Measurements from ENCODE around the gene GABRR2.

Gene GABRR2

DNA sequence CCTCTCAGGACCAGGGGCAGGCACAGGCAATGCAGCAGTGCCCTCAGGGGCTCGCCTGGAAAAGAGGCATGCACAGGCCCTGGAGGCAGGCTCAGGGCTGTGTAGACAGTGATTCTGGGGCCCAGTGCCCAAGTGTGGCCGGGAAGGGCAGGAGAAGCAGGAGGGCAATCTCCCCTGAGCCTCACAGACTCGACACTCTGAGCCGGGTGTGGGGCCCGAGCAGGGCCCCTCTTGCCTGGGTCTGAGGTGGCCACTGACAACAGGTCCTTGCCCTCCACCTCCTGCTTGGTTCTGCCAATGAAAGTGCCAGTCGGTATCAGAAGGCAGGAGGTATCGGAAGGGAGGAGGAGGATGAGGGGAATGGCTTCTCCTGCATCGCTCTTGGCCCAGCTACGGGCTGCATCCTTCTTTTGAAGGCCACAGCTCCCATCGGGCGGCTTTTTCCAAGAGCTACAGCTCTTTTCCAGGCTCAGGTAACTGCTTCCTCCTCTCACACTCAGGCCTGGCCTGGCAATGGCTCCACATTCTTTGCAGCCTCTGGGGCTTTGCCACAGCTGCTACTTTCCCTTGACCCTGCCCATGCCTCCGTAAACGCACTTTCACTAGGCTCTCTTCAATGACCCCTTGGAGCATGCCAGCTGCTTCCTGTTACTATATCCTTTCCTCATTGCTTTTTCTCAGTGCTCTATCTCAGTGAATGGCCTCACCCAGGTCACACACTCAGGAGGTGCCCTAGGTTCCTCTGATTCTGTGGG, 24.5 kb downstream of the GABRR2 start:
- no peak for DNase-seq

DNA sequence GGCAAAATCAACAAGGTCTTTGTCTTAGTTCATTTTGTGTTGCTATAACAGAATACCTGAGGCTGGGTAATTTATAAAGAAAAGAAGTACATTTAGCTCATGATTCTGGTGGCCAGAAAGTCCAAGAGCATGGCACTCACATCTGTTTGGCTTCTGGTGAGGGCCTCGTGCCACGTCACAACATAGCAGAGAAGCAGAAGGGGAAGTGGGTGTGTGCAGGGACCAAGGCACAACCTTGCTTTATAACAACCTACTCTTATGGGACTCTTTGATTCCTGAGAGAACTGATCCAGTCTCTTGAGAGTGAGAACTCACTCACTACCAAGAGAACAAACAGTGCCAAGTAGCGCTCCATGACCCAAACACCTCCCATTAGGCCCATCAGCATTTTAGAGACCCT, 25.4 kb downstream of the GABRR2 start:
- DNase-seq = no peak

DNA sequence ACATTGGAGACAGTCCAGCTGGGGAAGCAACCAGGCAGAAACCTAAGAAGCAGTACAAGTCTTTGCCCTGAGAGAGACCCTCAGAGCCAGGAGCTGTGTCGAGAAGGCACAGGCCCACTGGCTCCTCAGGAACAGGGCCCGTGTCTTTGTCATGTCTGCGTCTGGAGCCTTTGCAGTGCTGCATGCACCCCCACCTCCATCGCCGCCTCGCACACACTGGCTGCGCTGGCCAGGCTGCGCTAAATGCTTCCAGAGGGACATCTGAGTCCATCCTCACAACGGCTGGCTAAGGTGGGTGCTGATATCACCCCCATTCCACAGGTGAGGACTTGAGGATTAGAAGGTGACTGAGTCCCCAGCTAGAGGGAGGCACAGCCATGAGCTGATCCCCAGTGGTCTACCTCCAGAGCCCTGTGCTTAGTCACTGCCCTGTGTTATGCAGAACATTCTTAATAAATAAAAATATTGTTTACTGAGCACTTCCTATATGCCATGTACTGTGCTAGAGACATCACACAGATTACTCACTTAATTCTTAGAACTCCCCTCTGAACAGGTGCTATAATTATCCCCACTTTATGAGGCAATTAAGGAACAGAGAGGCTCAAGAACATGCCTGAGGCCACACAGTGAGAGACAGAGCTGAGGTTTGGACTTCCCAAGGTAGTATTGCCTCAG, 27.6 kb downstream of the GABRR2 start:
- no peak for DNase-seq

DNA sequence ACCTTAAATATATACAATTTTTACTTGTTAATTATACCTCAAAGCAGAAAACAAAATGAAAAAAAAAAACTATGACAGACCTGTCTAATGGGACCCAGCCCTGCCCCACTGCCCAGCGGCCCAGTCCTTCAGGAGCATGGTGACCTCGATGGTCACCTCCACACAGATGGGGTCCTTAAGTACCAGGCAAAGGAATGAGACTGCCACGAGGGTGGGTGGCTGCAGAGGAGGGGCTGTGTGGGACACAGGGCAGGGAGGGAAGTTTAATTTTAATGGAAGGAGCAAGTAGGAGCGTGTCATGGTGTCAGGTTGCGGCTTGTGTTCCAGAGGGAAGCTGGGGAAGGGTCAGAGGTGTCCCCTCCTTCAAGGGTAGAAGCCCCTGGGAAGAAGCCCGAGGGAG, 28.6 kb downstream of the GABRR2 start:
- DNase-seq = no peak

DNA sequence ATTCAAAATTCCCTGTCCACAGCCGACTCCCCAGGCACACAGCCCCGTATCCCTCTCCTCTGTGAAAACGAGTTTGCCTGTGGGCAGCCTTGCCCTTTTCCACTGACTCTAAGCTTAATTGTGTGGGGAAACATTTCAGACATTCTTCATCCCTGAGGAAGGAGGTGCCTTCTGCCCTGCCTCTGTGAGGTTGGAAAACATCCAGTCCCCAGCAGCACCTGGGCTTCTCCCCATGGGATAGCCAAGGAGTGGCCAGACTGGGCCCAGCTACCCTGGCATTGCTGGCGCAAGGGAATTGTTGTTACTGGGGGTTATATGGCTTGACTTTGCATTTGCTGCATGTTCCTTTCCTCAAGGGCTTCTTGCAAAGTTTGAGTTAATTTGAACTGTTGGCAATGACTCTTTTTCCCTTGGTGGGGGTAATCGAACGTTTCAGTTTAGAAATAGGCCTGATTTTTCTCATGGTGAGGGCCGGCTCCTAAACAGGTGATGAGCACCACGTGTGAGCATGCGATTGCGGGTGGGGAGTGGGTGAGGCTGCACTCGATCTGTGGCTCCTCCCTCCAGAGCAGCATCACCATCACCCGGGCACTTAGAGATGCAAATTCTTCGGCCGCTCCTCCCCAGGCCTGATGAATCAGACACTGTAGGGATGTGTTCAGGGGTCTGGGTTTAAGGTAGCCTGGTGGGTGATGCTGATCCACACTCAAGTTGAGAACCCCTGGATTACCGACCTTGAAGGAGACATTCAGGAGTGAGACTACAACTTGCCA, 29.9 kb downstream of the GABRR2 start:
- DNase-seq = no peak

DNA sequence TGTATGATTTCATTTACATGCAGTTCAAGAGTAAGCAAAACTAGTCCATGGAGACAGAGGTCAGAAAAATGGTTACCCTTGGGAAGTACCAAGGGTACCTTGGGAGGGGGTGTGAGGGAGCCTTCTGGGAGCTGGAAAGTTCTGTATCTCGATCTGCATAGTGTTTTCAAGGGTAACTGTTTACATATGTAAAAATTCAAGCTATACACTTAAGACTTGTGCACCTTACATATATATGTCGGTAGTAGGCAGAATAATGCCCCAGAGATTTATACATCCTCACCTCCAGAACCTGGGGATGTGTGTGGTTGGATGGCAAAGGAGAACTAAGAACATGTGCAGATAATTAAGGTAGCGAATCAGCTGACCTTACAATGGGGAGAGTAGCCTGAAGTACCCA, 31.0 kb downstream of the GABRR2 start:
- no peak for DNase-seq

DNA sequence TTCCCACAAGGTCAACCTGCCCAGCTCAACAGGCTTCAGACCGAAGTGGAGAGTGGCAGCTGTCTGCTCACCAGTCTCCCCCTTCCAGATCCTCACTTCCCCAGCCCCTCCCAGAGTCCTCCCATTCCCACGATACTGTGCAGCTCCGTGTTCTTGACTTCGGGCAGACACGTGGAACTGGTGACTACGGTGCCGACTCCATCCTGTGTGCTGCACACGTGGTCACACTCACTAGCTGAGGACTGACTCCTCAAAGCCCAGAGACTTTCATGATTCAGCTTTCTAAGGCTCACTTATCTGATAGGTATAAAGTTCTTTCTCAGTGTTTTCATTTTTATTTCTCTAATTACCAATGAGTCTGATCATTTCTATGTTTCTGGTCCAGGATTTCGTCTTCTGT, 32.4 kb downstream of the GABRR2 start:
- DNase-seq = no peak

DNA sequence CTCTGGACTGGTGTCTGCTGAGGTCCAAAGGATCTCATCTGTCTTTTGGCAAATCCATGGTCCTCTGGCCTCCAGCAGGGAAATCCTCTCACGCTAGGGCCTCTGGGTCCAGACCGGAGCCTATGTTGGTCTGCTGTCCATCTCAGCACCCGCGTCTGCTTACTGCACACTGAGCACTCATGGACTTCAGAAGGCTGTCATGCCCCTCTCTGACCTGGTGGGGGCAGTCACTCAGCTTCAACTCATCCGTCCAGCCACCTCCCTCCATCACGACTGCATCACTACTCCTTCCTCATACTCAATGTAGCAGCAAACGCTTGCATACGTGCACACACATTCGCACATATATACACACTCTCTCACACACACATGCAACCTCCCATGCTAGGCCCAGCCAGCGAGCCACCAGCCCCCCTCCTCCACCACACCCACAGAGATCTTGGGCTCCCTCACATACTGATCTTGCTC, 33.3 kb downstream of the GABRR2 start:
- DNase-seq = peak in 1 of 2 experiments; percentile 20

DNA sequence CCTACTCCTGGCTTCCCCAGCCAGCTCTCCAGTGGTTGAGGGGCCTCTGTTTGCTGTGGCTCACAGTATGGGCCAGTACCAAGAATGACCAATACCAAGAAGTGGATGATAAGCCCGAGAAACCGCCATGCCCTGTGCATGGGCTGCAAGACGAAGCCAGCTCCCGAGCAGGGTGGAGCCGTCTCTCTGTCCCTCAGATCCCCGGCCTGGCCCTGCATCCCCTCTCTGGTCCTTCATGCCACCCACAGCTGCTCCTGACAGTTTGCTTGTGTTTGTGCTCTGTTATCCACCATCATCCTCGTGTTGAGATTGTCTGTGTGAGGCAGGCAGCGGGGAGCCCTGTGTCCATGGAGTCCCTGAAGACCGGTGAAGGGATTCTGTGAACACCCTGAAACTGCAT, 36.1 kb downstream of the GABRR2 start:
- no peak for DNase-seq

DNA sequence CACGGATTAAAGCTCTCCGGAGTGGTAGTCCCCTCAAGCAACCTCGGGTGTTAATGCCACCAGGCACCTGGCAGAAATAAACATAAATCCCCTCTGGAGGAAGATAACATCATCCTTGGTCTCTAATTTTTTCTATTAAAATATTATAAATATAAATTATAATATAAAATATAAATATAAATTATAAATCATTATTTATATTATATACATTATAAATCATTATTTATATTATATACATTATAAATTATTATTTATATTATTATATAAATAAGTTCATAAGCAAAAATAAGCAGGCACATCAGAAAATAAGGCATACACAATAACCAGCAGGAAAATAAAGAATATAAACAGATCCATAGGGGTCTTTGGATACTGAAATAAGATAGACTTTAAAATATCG, 39.2 kb downstream of the GABRR2 start:
- no peak for DNase-seq

DNA sequence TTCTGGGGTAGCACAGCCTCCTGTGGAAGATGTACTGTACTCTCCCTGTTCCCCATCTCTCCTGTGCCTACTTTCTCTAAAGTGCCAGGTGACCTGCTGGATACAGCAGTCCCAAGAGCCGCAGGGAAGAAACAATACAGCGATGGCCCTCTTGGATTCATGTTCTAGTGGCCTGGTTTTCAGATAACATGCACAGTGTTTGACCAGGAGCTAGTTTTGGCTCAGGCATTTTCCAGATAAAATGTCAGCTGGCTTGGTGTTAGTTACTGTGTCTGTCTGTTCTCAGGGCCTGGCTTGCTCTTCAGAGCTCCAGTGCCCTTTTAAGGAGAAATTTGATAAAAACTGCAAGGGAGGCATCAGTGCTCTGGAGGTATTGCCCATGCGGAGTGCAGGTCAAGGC, 41.3 kb downstream of the GABRR2 start:
- DNase-seq = no peak

DNA sequence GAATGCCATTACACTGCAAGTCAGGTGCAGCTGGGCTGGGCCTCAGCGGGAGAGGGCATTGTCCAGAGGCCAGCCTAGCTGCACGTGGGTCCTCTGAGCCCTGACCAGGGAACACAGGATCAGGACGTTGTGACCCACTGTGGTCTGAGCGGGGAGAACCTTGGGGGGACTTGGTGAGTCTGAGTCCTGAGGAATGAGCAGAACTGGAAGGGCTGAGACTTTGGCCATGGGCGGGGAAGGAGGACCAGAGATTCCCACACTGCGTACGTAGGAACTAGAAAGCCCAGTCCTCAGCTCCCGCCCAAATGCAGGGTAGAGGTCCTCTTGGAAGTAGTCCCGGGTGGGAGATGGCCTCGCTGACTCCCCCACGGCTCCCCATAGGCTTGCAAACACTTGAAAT, 42.5 kb downstream of the GABRR2 start:
- no peak for DNase-seq

DNA sequence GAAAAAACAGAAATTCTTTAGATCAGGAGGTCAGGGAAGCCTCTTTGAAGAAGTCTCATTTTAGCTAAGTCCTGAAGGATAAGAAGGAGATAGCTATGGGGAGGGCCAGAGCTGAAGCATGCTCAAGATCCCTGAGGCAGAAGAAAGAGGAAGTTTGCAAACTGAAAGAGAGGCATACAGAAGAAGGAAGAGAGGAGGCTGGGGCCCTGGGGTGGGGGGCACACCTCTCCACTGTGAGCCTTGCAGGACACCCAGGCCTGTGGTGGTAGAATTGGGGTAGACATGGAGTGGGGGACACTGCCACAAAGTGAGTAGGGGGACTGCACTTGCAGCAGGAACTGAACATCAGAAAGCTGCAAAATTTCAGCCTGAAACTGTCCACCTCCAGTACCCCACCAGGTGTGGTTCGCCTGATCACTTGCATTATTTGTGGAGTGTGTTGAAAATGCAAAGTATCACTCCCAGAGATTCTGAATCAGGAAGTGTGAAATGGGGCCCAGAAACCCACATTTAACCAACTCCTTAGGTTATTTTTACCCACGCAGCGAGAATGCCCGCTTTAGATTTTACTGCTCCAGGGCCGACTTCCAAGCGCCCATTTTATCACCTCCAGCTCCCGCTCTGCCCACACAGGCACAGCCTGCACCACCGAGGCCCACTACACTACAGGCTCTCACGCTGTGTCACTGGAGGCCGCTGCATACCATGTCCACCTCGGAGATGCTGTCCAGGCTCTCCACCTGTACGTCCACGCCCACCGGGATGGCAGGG, 44.0 kb downstream of the GABRR2 start:
- no peak for DNase-seq

DNA sequence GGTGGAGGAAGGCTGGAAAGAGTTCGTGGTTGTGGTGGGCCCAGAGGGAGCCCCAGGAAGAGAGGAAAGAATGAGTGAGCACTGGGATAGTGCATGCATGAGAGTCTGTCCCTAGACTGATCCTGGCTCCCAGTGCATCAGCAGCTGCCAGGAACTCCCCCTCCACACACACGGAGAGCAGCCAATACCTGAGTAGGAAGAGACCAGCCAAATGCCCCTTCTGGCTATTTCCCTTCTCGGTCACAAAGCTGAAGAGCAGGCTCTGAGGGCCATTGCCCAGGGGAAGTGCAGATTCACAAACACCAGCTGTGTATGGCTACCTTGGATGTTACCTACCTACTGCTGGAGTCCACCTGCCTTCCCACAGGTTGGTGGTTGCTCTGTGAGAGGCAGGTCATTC, 45.1 kb downstream of the GABRR2 start:
- DNase-seq = no peak

DNA sequence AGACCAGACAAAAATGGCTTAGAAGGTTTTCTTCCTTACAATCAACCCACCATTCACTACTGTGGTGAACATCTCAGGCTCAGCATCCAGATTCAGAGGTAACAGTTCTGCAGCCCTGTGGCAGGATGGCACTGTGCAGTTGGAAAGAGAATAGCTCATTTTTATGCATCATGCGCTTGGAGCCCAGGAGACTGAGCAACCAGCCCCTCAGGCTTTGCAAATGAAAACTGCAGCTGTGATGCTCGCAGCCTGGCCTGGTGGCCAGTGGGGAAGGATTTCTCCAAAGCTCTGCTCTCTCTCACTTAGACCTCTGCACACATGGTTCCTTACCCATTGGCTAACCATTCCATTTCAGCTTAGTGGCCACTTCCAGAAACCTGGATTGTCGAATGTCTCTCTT, 45.8 kb downstream of the GABRR2 start:
- DNase-seq = no peak

DNA sequence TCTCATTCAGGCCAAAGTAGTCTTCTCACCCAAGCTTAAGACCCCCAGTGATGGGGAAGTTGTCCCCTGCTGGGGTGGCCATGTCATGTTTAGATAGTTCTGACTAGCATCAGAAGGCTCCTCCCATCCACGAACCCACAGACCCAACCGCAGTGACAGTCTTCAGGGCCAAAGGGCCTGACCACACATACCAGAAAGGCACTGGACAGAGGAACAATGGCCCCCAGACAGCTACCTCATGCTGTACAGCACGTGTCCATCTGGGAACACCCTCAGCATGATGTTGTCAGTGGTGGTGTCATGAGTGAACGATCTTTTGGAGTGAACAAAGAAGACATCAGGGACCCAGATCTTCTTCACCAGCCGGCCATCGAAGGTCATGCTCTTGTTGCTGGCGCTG, 46.3 kb downstream of the GABRR2 start:
- no peak for DNase-seq

DNA sequence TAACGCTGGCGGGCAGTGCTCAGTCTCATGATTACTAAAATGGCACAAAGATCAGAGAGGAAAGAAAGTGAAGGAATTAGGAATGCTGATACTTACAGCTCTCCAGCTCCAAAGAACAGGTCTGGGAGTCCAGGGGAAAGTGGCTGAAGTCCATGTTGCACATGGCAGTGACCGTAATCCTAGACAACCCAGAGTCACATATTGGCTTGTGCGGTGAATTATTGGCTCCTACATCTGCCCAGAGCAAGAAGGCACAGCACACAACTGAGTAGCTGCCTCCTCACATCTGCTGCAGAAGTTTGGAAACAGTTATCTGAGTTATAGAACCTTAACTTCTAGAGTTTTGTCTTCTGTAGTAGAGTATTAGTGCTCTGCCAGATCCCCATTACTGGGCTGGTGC, 47.2 kb downstream of the GABRR2 start:
- DNase-seq = no peak

DNA sequence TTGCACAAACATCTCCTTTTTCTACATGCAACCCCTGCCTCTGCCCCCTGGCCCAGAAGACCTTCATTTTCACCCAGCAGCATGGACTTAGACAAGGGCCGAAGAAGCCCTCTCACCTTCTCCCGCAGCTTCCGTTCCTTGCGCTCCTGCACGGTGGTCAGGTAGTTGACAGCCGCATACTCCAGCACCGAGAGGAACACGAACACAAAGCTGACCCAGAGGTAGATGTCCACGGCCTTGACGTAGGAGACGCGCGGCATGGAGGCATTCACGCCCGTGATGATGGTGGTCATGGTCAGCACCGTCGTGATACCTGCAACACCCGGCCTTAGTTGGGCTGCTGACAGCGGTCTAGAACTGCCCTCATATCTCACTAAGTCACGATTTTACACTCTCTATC, 50.8 kb downstream of the GABRR2 start:
- DNase-seq = no peak

DNA sequence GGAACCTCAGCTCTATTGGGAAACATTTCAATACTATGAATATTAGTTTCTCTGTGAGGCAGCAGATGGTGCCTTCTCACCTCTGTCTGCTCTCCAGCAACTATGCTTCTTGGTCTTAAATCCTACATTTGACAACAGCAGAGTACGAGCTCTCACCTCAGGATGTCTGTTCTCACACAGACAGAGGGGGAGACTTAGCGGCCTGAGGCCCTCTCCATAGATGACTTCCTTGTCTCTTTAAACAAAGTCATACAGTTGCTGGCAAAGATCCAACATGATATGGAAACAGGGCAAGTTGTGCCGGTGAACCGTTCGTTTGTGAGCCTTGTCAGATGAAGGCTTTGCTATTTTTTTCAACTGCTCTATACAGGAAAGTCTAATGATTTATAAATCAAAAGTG, 54.3 kb downstream of the GABRR2 start:
- no peak for DNase-seq

DNA sequence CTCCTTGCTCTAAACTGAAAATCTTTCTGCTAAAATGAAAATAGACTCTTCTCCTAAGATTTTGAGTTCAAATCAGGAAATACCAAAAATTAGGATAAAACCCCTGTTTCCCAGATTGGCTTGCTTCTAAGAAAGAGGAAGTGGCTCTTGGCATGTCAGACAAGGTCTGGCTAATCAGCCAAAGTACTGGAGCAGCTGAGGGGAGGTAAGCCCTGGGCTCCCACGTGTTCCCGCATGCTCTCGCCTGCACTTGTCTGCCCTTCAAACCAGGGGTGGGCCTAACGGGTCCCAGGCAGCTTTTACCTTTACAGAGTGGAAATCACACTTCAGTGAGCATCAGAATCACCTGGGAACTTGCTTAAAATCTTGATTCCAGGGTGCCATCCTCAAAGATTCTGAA, 54.8 kb downstream of the GABRR2 start:
- DNase-seq = no peak

DNA sequence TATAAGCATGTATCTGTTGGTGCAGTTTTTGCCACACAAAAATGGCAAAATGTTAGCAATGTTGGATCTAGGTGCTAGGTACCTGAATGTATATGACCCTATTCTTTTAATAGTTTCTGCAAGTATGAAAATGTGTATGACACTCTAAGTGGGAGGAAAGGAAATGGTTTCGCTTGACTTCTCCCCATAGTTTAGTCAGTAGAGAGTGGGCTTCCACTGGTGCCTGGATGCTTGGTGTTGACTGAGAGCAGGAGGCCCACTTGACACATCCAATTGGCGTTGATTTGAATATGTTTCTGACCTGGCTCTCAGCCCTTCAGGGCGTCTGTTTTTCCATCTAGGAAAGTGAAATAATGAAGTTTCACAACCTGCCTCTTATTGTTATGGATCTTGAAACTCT, 56.2 kb downstream of the GABRR2 start:
- DNase-seq = no peak

DNA sequence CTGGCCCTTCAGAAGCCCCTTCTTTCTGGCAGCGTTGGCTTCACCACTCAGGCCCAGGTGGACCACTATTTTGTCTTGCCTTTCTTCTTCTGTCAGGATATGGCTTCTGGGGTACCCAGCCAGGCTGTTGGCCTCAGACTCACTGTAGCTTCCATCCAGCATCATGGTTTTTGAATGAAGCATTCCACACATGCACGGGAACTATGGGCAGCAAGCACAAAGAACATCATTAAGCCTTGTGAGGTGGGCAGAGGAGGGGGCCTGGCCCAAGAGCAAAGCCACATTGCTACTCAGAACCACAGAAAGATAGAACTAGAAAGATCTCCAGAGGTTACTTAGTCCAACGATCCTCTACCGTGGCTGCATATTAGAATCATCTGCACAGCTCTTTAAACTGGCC, 57.3 kb downstream of the GABRR2 start:
- DNase-seq = no peak

DNA sequence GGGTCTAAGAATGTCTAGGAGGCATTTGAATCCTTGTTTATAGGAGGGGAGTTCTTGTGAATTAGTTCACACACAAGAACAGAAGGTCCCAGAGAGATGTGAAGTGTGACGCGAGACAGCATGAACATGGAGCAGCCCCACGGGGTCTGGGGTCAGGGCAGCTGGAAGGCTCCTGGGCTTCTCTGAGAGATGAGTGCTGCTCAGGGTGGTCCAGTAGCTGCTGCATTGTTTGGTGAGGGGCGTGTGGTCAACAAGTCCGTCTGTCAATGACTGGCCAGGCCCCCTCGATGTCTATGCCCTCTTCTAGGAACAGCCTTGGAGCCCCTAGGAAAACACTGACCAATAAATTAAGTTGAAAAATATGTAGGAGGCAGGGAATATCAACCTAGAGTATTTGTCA, 57.8 kb downstream of the GABRR2 start:
- DNase-seq = no peak

Measured in SW 1271 (cell line).